Activated CD4-positive, alpha-beta T cell treated with anti-CD3 and anti-CD28 coated beads, Interleukin-2, amount 50 U/mL, for 16 hours (primary cell): Measurements from ENCODE around the gene PET100.
A peak's percentile ranks its signal among the peaks of the same experiment; 100 is the strongest.

Experiments
- DNase-seq: peaks from one replicate; pipeline ENCODE4 v3.0.0-alpha.2; 2020

PET100 gene

DNA sequence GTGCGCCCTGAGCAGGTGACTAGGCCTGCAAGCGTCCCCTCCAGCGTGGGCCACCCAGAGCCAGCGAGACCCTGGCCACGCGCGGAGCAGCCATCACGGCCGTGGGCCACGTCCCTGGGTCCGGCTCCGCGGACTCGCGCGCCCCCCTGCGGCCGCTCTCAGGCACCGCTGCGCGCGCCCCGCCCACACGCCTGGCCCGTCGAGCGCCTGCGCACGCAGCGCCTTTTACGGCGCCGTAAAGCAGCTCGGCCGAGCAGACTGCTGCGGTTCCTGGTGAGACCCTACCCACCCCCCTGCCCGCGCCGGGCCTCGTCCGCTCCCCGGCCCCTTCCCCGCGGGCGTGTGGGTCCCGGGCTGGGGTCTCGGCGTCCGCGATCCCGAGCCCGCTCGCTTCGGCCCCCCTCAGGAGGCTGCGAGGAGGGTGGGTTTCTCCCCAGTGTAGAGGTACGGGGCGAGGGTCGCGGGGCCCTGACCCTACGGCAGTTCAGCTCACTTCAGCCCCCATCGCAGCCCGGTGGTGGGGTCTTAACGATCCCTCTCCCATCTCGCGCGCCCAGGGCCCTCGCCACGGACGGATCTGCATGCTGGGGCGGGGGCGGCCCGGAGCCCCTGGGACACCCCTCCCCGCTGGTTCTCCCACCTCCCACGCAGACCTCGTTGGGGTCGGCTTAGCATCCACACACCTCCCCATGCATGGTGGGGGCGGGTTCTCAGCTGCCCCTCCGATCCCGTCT, 51.2 kb downstream of the PET100 start, which contains the start of gene TRAPPC5:
Gene TRAPPC5, plus strand, starts transcription at position 228 of the 734 bp plus-strand sequence. CDS start 1,421 bp downstream, outside the sequence.
- peak; percentile 89 for DNase-seq
